DND-41 (cell line): ENCODE data around the gene CHMP4B.

Source experiments
- CTCF ChIP-seq: IDR thresholded peaks from 2 replicates; pipeline ENCODE4 v1.5.1; 2012; ENCODE audit warnings: borderline replicate concordance, low read length, moderate library complexity, mild to moderate bottlenecking; ENCODE audit not compliant: poor library complexity, severe bottlenecking; ENCODE audit errors: extremely low read depth
- EZH2 ChIP-seq: IDR thresholded peaks from 3 replicates; pipeline ENCODE4 v1.6.1; 2012; ENCODE audit warnings: borderline replicate concordance, low read depth, mild to moderate bottlenecking, moderate library complexity, low read length, inconsistent platforms; ENCODE audit not compliant: severe bottlenecking

- TF ChIP-seq CTCF (no peak), EZH2 (no peak)
Observed at GRCh38 chr20:33827109-33827508, 16.0 kb downstream of the CHMP4B start.
